ENCODE results near the gene GATB. TPM values are rescaled to one million over a fixed set of nuclear protein-coding genes. Genes with fewer than 3 reads are reported as not detected.

Gene GATB
- total and polyA plus RNA-seq, 2 donors (not counting 1 experiment from before 2014, with no cell fraction given), result 11.6 to 19.2 TPM

DNA sequence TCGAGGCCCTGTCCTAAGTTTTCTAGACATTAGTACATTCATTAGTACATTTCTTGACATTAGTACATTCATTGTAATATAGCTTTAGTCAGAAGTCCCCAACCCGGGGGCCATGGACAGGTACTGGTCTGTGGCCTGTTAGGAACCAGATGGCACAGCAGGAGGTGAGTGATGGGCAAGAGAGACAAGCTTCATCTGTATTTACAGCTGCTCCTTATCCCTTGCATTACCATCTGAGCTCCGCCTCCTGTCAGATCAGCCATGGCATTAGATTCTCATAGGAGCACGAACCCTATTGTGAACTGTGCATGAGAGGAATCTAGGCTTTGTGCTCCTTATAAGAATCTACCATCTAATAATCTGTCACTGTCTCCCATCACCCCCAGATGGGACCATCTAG is 48.0 kb downstream of the GATB start:
- no peak overlapping the region for H3K9ac ChIP-seq (ENCODE audit: low read length)
- CTCF ChIA-PET, result no interaction called here
- H3K4me2 ChIP-seq (replicated peaks; ENCODE audit: low read depth, low read length, poor library complexity, severe bottlenecking), result no peak overlapping the region
- no peaks in the 10 kb centered on the region for H3K9me3 Mint-ChIP-seq (ENCODE audit: insufficient read depth)
- H3K4me3 ChIP-seq (ENCODE audit: control extremely low read depth in 1 of 5, extremely low read depth in 1 of 5, insufficient read depth in 1 of 5, low read depth in 2 of 5, low read length in 4 of 5), result no peak overlapping the region
- peaks cover 0 to 5% of the 10 kb centered on the region in 2 donors for H3K4me1 ChIP-seq (ENCODE audit: control insufficient read depth in 2 of 2, insufficient read depth in 2 of 2, low read length in 2 of 2)
- TF ChIP-seq, protein P1, sequence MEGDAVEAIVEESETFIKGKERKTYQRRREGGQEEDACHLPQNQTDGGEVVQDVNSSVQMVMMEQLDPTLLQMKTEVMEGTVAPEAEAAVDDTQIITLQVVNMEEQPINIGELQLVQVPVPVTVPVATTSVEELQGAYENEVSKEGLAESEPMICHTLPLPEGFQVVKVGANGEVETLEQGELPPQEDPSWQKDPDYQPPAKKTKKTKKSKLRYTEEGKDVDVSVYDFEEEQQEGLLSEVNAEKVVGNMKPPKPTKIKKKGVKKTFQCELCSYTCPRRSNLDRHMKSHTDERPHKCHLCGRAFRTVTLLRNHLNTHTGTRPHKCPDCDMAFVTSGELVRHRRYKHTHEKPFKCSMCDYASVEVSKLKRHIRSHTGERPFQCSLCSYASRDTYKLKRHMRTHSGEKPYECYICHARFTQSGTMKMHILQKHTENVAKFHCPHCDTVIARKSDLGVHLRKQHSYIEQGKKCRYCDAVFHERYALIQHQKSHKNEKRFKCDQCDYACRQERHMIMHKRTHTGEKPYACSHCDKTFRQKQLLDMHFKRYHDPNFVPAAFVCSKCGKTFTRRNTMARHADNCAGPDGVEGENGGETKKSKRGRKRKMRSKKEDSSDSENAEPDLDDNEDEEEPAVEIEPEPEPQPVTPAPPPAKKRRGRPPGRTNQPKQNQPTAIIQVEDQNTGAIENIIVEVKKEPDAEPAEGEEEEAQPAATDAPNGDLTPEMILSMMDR (IDR thresholded peaks at IDR 0.05), result no peak
- TF ChIP-seq EZH2 (IDR thresholded peaks at IDR 0.05; ENCODE audit: borderline replicate concordance, insufficient read depth, low read depth, low read length, poor library complexity, severe bottlenecking), result no peak
- peaks cover 1% of the 10 kb centered on the region for H3K4me1 Mint-ChIP-seq
- no peaks in the 10 kb centered on the region for H3K79me2 ChIP-seq (ENCODE audit: control insufficient read depth, insufficient read depth, low read length)
- H3K27ac Mint-ChIP-seq, result no peak overlapping the region
- H4K20me1 ChIP-seq (ENCODE audit: control insufficient read depth, insufficient read depth, low read length, poor library complexity, severe bottlenecking), result no peaks in the 10 kb centered on the region
- POLR2A ChIA-PET, result no interaction called here
- H2AFZ ChIP-seq (ENCODE audit: insufficient read depth, low read depth, low read length, poor library complexity, severe bottlenecking), result no peak overlapping the region
- H3K9me3 ChIP-seq (ENCODE audit: control extremely low read depth in 1 of 3, control insufficient read depth in 2 of 3, insufficient read depth in 1 of 3, low read length in 2 of 3), result no peaks in the 10 kb centered on the region
- H3K27me3 ChIP-seq (replicated peaks in 1 of 4; ENCODE audit: control extremely low read depth in 1 of 4, control insufficient read depth in 3 of 4, insufficient read depth in 4 of 4, low read length in 3 of 4), result no peaks in the 10 kb centered on the region
- no CpG with 5 or more reads among the region's 4 CpGs for WGBS (ENCODE audit: insufficient coverage)
- no peak for ATAC-seq (ENCODE audit: low read depth)
- H3K4me3 Mint-ChIP-seq, result no peak overlapping the region
- H3K27me3 Mint-ChIP-seq, result no peaks in the 10 kb centered on the region
- H3K36me3 ChIP-seq (replicated peaks in 1 of 2; ENCODE audit: control extremely low read depth in 1 of 2, control insufficient read depth in 1 of 2, extremely low read depth in 1 of 2, insufficient read depth in 2 of 2, low read length in 1 of 2), result peaks cover 0 to 25% of the 10 kb centered on the region in 2 experiments
- DNase-seq, result no peak
- intact Hi-C loops (cut with micrococcal nuclease), result no loop called here
- no peak overlapping the region for H3K27ac ChIP-seq (ENCODE audit: low read length in 2 of 2)

DNA sequence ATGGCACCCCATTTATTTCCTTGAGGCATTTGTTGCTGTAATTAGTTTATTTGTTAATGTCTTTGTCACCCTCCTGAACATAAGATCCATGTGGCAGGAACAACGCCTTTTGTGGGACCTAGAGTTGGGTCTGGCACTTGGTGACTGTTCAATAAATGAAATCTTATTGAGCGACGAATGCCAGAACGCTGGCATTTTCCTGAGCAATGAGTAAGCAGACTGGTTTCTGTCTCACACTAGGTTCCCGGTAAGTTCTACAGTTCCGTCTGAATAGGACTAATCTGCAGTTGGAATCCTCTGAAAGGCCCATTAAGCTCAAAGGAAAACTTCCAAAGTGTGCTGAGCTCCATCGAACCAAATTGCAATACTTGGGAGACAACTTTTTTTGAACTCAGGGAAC is 49.2 kb downstream of the GATB start:
- ChIA-PET POLR2A (no interaction called here), CTCF (no interaction called here)
- no peak overlapping the region for H3K4me2 ChIP-seq (replicated peaks; ENCODE audit: low read depth, low read length, poor library complexity, severe bottlenecking)
- no peaks in the 10 kb centered on the region for H3K9me3 ChIP-seq (ENCODE audit: control extremely low read depth in 1 of 3, control insufficient read depth in 2 of 3, insufficient read depth in 1 of 3, low read length in 2 of 3)
- intact Hi-C loops (cut with micrococcal nuclease), result no loop called here
- H3K27me3 ChIP-seq (replicated peaks in 1 of 4; ENCODE audit: control extremely low read depth in 1 of 4, control insufficient read depth in 3 of 4, insufficient read depth in 4 of 4, low read length in 3 of 4), result no peaks in the 10 kb centered on the region
- no peak for TF ChIP-seq EZH2 (IDR thresholded peaks at IDR 0.05; ENCODE audit: borderline replicate concordance, insufficient read depth, low read depth, low read length, poor library complexity, severe bottlenecking)
- TF ChIP-seq, protein P1 (IDR thresholded peaks at IDR 0.05), result no peak
- no peaks in the 10 kb centered on the region for H4K20me1 ChIP-seq (ENCODE audit: control insufficient read depth, insufficient read depth, low read length, poor library complexity, severe bottlenecking)
- Mint-ChIP-seq H3K27me3 (no peaks in the 10 kb centered on the region), H3K4me3 (no peak overlapping the region), H3K27ac (no peak overlapping the region), H3K4me1 (no peaks in the 10 kb centered on the region), H3K9me3 (ENCODE audit: insufficient read depth) (no peaks in the 10 kb centered on the region)
- no peak overlapping the region for H3K27ac ChIP-seq (ENCODE audit: low read length in 2 of 2)
- no peak for DNase-seq
- no peak overlapping the region for H2AFZ ChIP-seq (ENCODE audit: insufficient read depth, low read depth, low read length, poor library complexity, severe bottlenecking)
- H3K4me3 ChIP-seq (ENCODE audit: control extremely low read depth in 1 of 5, extremely low read depth in 1 of 5, insufficient read depth in 1 of 5, low read depth in 2 of 5, low read length in 4 of 5), result no peak overlapping the region
- H3K4me1 ChIP-seq (ENCODE audit: control insufficient read depth in 2 of 2, insufficient read depth in 2 of 2, low read length in 2 of 2), result no peaks in the 10 kb centered on the region
- no peak overlapping the region for H3K9ac ChIP-seq (ENCODE audit: low read length)
- no peaks in the 10 kb centered on the region for H3K79me2 ChIP-seq (ENCODE audit: control insufficient read depth, insufficient read depth, low read length)
- H3K36me3 ChIP-seq (replicated peaks in 1 of 2; ENCODE audit: control extremely low read depth in 1 of 2, control insufficient read depth in 1 of 2, extremely low read depth in 1 of 2, insufficient read depth in 2 of 2, low read length in 1 of 2), result peaks cover 0 to 26% of the 10 kb centered on the region in 2 experiments
- no peak for ATAC-seq (ENCODE audit: low read depth)
- WGBS (ENCODE audit: insufficient coverage), result 93% methylated on average over 6 of the region's 7 CpGs
